Amniotic epithelial cell (primary cell): ENCODE data around the gene RPL27.
"Not testable (repeated sequence)": the region's sequence is repeated elsewhere in the genome, so short reads cannot be mapped to it uniquely, and the experiment has no call there.

Source experiments
- DNase-seq: peaks from one replicate; pipeline ENCODE4 v3.0.0-alpha.2; 2010; ENCODE audit warnings: low read depth

The RPL27 gene

DNA sequence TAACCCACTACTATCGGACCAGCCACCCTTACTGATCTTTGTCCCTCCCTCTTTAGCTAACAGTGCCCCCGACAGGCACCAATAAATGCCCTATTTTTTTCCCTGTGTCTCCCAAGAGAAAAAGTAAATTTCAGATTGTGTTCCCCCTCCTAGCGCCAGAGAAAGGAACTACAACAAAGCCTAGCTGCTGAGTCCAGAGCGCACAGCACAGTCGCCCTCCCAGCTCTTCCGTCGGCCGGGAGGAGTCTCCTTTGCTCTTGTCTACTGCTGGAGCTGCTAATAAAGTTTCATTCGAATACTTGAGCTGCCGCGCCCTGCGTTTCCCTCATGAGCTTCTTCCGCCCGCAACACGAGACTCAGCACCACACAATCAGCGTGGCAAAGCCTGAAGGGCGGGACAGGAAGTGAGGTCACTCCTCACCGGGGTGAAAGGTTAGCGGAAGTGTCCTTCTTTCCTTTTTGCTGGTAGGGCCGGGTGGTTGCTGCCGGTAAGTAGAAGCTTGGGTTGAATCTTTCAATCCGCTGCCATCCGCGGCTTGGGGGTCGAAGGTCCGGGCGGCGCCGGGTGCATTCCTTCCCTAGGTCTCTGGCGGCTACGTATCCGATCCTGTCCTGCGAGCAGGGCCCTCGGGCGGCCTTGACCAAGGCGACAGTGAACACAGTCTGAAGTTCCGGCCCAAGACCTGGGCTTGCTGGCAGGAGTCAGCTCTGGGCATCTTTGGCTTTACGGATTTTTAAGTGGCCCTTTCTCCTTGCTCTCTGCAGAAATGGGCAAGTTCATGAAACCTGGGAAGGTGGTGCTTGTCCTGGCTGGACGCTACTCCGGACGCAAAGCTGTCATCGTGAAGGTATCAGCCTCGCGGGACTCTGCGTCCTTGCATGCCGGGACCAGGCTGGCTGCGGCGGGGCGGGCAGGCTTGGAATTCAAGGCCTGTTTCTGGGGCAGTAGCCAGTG lies at the start of gene RPL27:
TSS of gene RPL27 (plus strand) at position 436 of the 955 bp plus-strand sequence. CDS start at position 768, 332 bp downstream.
- DNase-seq: peak; percentile 100

DNA sequence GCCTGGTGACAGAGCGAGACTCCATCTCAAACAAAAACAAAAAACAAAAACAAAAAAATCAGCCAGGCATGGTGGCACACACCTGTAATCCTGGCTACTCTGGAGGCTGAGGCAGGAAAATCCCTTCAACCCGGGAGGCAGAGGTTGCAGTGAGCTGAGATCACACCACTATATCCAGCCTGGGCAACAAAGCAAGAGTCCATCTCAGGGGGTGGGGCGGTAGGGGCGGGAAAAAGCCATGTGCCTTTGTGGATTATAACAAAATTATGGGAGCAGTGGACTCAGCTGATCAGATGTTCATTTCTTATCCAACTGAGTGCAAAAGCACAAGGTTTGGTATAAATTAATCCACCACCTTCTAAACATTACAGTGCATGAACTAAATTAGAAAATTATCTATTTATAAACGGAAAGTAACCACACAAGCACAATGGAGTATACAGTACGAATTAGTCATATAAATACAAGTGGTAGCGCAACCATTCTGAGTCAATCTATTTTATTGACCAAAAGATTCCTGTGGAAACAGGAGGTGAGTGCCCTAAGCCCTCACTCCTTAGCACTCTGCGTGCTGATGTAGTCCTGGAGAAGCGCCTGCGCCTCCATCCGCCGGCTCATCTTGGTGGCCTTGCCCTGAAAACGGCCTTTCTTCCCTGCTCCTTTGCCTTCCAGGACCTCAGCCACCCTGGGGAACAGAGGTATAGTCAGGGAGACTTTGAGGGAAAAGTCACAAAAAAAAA lies 48.0 kb upstream of the RPL27 start:
- no peak for DNase-seq

DNA sequence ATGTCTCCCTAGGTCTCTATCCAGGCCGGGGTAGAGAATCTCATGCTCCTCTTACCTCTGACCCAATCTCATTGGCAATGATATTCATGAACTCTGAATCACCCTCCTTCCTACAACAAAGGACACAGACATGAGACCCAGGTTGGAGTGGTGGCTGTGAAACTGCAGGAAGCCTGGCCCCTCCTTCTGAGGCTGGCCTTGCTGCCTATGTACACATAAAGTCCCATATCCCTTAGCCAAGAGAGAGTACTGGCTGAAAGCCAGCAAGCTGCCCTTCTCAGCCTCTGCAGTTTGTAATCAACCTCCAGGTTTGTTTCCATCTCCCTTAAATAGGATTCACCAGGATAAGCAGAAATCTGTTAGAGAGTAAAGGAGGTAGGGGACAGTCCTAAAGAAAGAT lies 44.5 kb upstream of the RPL27 start:
- no peak for DNase-seq

DNA sequence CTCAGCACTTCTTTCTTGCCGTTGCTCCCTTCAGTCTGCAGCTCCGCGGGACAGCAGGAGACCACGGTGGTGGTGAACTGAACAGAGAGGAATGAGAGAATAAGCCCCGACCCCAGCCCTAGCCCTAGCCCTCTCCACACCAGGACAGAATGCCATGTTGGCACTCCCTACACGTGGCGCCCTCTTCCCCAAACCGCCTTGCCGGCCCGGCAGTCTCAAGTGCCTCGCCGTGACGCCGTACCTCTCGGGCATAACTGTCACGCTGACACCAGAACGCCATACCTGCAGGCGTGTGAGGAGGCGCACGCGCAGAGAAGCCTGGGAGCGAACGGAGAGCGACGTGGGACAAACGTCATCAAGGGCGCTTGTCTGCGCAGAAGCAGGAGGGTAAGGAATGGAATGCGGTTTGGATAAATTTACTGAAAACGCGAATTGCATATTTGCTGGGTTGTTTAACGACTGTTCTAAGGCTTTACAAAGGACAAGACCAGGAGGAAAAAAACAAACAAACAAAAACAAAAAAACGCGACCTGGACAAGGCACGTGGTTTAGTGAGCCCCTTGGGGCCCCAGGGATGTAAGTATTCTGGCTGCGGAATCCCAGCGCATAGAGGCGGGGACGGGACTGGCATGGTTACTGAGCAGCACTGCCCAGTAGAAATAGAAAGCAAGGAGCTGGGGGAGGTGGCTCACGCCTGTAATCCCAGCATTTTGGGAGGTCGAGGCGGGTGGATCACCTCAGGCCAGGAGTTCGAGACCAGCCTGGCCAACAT lies 33.9 kb upstream of the RPL27 start, which contains the start of gene AARSD1:
TSS of gene AARSD1 (minus strand) at position 294 of the 772 bp plus-strand sequence. CDS start at position 280, 14 bp downstream.
- peak; percentile 92 for DNase-seq

DNA sequence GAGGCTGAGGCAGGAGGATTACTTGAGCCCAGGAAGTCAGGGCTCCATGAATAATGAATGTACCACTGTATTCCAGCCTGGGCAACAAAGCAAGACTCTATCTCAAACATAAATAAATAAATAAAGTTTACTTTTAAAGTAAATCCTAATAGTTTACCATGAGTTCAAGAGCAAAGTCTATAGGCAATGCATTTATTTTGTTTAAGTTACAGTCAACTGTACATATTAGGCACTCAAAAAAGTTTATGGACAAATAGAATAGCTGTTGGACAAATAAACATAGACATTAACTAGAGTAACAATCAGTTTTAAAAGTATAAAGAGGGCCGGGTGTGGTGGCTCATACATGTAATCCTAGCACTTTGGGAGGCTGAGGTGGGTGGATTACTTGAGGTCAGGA lies 30.3 kb upstream of the RPL27 start:
- DNase-seq: no peak

DNA sequence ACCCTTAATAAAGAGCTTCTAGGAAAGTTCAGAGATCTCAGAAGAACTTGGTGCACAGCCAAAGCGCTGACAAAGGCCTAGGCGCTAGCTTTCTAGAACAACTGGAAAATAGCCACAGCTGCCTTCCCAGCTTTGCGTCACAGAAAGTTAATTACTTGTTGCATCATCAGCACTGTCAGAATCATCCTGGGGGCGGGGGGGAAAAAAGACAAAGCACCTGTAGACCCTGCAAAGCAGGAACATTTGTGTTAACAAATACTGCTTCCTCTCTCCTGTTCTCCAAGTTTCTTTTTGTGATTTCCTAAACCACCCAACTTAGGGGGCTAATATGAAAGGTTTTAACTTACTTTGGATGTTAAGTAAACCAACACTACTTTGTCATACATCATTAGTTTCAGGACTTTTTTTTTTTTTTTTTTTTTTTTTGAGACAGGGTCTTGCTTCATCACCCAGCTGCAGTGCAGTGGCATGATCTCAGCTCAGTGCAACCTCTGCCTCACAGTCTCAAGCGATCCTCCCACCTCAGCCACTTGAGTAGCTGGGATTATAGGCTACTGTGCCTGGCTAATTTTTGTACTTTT lies 29.1 kb upstream of the RPL27 start:
- DNase-seq: peak; percentile 85

DNA sequence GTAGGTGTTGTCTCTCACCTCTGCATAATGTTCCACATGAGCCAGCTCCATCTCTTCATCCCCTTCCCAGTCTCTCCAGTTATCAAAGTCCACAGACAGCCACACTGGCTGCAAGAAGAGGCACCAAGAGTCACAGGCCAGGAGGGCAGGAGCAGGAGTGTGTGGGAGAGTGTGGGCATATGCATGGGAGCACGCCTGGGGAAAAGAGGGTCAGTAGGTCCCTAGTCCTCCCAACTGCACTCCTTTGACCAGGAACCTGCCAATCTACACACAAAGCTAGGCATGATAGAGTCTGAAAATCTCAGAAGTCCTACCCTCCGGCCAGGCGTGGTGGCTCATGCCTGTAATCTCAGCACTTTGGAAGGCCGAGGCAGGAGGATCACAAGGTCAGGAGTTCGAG lies 26.6 kb upstream of the RPL27 start:
- no peak for DNase-seq

DNA sequence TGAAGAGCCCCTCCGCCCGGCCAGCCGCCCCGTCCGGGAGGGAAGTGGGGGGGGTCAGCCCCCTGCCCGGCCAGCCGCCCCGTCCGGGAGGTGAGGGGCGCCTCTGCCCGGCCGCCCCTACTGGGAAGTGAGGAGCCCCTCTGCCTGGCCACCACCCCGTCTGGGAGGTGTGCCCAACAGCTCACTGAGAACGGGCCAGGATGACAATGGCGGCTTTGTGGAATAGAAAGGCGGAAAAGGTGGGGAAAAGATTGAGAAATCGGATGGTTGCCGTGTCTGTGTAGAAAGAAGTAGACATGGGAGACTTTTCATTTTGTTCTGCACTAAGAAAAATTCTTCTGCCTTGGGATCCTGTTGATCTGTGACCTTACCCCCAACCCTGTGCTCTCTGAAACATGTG lies 24.9 kb upstream of the RPL27 start:
- not testable (repeated sequence) for DNase-seq

DNA sequence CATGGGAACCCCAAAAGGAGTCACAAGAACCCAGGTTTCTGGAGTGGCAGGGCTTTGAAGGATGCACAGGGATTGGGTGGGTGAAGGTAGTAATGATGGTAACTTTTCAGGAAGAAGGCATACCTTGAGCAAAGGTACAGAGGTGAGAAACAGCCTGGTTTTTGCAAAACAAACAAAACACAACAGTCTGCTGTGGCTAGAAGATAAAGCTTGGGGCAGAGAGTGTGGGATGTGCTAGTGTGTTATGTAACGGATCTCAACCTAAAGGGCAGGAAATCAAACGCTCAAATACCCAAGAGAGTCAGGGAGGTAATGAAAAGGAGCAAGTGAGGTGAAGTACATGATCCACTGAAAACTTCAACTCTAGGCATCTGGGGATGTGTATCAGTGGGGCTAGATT lies 23.0 kb upstream of the RPL27 start:
- no peak for DNase-seq

DNA sequence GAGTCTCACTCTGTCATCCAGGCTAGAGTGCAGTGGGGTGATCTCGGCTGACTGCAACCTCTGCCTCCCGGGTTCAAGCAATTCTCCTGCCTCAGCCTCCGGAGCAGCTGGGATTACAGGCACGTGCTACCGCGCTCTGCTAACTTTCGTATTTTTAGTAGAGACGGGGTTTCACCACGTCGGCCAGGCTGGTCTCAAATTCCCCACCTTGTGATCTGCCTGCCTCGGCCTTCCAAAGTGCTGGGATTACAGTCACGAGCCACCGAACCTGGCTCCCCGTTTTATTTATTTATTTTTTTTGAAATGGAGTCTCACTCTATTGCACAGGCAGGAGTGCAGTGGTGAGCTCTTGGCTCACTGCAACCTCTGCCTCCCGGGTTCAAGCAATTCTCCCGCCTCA lies 22.5 kb upstream of the RPL27 start:
- not testable (repeated sequence) for DNase-seq

DNA sequence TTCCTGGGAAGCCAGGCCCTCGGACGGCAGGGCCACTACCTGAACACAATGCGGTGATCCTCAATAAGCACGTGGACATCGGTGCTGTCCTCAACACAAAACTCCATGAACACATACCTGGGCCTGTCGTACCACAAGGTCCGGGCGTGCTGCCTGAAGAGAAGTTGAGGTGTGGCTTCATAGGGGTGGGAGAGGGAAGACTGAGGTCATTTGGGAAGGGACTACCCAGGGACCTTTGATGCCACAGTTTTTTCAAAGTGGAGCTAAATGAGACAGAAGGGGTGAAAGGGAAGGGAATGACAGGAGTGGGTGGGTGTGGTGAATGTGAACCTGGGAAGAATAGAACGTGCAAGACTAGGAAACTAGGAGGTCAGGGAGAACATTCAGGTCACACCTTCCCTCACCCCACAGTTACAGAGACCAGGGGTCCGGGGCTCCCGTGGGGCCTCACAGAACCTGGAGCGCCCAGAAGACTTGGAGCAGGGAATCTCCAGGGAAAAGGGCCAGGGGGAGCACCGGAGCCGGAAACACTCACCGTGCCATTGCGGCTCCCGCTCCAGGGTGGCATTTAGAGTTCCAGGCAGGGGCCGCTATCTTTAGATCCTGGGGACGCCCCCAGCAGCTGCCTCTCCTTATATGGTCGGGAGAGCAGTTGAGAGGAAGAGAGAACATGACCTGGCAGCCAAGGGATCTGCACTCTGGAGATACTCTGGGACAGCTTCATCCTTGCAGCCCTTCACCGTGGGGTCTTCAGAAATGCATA lies 18.5 kb upstream of the RPL27 start, which contains the start of gene PTGES3L:
TSS of gene PTGES3L (minus strand) at position 570 of the 763 bp plus-strand sequence. CDS start at position 543, 27 bp downstream.
- peak; percentile 36 for DNase-seq

DNA sequence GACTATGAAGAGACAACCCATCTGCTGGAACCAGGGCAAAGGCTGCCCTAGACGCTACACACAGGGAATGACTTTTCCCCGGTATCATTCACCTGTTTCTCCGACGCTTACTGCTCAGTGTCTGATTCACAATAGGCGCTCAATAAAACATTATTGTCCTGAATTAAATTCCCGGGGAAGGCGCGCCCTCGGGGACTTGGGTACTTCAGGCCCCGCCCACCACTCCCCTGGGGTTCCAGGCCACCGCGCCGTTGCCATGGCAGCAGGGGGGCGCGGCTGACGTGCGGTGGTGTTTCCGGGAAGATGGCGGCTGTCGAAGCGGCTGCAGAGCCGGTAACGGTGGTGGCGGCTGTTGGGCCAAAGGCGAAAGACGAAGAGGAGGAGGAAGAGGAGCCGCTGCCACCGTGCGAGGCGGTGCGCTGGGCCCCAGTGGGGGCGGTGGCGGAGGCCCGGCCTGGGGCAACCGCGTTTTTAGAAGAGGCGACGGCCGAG lies 17.9 kb upstream of the RPL27 start, which contains the start of gene RUNDC1:
TSS of gene RUNDC1 (plus strand) at position 292 of the 492 bp plus-strand sequence. CDS start at position 304, 12 bp downstream.
- peak; percentile 67 for DNase-seq

DNA sequence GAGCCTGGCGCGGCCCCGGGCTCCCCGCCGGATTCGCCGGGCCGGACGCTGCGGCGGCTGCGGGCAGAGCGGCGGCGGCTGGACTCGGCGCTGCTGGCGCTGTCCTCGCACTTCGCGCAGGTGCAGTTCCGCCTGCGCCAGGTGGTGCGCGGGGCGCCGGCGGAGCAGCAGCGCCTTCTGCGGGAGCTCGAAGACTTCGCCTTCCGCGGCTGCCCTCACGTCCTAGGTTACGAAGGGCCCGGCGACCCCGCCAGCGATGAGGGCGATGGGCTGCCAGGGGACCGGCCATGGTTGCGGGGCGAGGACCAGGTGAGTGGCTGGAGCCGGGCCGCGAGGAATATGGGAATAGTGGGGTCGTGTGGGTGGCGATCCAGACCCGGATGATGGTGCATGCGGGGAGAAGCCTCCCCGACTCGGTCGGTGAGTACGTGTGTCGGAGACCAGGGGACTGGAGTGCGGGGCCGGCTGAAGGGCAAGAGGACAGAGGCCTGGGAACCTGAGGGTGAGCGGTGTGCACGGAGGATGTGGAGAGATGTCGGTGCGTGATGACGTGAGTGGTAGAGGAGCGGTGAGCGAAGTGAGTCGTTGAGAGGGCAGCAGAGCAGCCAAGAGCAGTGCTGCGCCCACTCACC lies 17.3 kb upstream of the RPL27 start:
- peak; percentile 55 for DNase-seq

DNA sequence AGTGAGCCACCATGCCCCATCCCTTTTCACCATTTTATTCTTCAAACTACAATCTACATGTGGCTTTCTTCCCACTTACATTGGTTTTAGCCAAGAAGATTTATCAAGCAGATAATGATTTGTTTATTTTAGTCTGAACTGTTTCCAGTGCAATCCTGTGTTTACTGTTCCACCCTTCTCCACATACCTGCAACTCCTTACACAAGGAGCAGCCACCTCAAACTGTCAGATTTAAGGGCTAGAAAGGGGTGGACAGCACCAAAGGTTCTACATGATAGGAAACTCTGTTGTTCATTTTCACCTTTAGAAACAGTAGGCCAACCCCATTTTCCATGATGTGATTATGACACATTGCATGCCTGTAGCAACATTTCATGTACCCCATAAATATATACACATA lies 16.0 kb upstream of the RPL27 start:
- peak; percentile 29 for DNase-seq

DNA sequence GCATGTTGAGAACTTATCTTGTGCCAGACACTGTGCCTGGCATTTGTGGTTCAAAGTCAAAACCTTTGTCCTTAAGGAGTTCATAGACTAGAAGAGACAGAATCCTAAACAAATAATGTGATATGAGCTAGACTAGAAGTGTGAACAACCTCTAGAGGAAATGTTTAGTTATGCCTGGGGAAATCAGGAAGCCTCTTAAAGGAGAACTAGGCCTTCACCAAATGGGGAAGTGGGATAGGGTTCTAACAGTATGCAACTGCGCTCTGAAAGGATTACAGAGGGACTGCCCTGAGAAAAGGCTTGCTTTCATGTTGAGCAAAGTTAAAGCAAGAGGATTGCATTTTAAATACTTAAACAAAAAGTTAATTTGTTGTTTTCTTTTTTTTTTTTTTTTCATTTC lies 13.0 kb upstream of the RPL27 start:
- no peak for DNase-seq

DNA sequence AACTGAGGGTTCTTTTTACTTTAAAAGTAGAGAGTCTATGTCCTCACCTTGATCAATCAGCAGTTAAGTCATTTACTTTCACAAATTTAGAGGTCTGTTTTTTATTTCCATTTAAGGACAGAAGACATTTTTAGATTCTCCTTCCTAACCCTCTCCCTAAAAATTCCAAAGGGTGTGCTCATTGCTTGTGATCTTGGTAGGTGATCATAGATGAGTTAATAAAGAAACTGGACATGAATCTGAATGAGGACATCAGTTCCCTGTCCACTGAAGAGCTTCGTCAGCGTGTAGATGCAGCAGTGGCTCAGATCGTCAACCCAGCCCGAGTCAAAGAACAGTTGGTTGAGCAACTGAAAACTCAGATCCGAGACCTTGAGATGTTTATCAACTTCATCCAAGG lies 9.1 kb upstream of the RPL27 start:
- peak; percentile 12 for DNase-seq

DNA sequence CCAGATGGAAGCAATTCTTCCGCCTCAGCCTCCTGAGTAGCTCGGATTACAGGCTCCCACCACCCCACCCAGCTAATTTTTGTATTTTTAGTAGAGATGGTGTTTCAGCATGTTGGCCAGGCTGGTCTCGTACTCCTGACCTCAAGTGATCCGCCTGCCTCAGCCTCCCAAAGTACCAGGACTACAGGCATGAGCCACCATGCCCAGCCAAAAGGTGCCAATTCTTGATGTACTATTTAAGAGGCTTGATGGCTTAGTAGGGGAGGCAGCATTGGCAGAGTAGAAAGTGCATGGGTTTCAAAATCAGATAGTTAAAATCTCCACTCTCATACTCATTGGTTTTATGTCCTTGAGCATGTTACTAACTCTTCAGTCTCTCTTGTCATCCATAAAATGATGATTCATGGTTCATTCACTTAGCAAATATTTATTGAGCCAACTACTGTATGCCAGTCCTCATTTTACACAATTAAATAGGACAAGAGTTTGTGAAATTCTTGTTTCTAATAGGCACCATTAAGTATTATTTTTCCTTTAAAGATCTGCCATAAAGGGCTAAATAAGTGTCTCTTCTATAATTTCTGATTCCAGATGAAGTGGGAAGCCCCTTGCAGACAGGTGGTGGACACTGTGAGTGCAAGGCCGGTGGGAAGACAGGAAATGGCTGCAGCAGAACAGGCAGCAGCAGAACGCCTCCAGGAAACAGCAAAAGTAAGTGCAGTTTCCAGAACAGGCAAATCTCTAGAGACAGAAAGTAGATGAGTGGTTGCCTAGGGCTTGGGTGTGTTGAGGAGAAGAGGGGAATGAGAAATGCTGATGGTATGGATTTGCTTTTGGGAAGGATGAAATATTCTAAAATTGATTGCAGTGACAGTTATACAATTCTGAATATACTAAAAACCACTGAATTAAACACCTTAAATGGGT lies 8.2 kb upstream of the RPL27 start:
- peak; percentile 45 for DNase-seq

DNA sequence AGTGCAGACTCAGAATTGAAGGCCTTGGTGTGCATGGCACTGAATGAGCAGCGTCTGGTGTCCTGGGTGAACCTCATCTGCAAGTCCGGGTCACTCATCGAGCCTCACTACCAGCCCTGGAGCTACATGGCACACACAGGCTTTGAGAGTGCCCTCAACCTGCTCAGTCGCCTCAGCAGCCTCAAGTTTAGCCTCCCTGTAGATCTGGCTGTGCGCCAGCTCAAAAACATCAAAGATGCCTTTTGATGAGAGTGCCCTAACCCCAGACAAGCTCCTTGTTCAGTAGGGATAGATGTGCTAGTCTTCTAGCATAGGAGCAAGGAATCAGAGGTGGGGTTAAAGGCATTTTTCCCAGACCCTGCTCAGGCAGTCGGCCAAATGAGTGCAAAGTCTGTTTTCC lies 6.7 kb upstream of the RPL27 start:
- no peak for DNase-seq

DNA sequence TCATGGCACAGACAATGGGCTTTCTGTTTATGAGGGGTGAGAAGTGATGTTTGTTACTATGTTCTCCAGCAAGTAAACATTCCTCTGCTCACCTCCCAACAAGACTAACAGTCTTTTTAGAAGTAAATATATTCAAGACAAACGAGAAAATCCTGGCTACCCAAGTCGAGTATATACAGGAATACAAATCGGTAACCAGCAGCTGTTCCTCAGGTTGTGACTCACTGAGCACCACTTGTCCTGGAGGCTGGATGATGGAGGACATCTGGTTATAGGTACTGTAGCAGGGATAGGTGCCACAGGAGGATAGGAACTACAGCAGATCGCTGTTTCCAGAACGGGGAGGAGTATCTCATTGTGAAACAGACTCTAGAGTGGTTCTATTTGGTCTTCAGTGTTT lies 5.3 kb upstream of the RPL27 start:
- no peak for DNase-seq
